ENCODE data around the gene ARAP3. TPM values are rescaled to one million over a fixed set of nuclear protein-coding genes. Genes with fewer than 3 reads are reported as not detected.

The ARAP3 gene
- total and polyA plus RNA-seq, 9 of the 15 experiments (the other 6 are each of a cell fraction or from before 2014, with no cell fraction given) = 0.83 to 25.7 (median 6.4) TPM

DNA sequence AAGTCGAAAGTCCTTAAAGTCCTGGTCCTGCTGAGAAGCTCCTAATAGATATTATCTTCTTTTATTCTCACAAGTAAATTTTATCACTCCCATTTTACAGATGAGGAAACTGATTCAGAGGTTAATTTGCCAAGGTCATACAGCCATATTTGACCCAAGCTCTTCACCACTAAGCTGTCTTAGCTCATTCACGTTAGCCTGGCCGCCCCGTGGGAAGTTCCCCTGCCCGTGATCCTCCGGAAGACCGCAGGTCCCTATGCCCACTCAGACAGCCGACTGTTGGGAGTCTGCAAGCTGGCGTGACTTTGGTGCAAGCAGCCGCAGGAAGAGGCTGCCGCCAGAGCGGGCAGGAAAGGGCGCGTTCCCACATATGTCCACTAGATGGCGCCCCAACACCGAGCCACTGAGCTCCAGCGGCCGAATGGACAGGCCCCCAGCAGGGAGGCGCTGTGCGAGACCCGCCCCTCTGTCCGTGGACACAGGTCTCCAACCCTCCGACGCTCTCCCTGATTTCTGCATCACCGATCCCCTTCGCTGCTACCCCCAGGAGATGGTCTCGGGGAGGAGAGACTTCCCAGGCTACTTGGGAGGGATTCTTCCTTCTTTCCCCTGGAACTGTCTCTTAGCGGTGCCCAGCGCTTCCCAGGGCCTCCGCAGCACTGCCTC, 10.0 kb upstream of the ARAP3 start (continued):
- peak; percentile 49; the same call in 1 of the 2 replicates for TF ChIP-seq POLR2G (IDR thresholded peaks at IDR 0.05; ENCODE audit: low read depth, low read length)
- TF ChIP-seq ETS2 (tag; IDR thresholded peaks at IDR 0.05; ENCODE audit: borderline replicate concordance, poor library complexity, severe bottlenecking) = no peak
- TF ChIP-seq ZSCAN32 (CRISPR knock-in tag; IDR thresholded peaks at IDR 0.05) = no peak
- TF ChIP-seq ZNF75A (CRISPR knock-in tag; IDR thresholded peaks at IDR 0.05) = no peak
- no peak for TF ChIP-seq CHD1 (IDR thresholded peaks at IDR 0.05; ENCODE audit: low read length)
- no peak for TF ChIP-seq ZNF212 (CRISPR knock-in tag; IDR thresholded peaks at IDR 0.05)
- no peak for TF ChIP-seq ZNF347 (CRISPR knock-in tag; IDR thresholded peaks at IDR 0.05; ENCODE audit: low read depth)
- TF ChIP-seq CC2D1A (IDR thresholded peaks at IDR 0.05) = peak; percentile 70; the same call in 1 of the 2 replicates
- 0 out of 2 replicates have a peak, but pooled peaks have one; percentile 33 for TF ChIP-seq ZFPM2 (CRISPR knock-in tag; IDR thresholded peaks at IDR 0.05)
- no peak for TF ChIP-seq ELF4 (CRISPR knock-in tag; IDR thresholded peaks at IDR 0.05)
- peak in 1 of 2 experiments; percentile 26; a peak in 1 of 4 replicates for TF ChIP-seq ARNT (IDR thresholded peaks at IDR 0.05)
- TF ChIP-seq SMC3 (conservative IDR thresholded peaks at IDR 0.05; ENCODE audit: insufficient read depth, low read depth, low read length) = peak; percentile 83
- no peak for TF ChIP-seq CBFB (CRISPR knock-in tag; IDR thresholded peaks at IDR 0.05)
- no peak for TF ChIP-seq WHSC1 (IDR thresholded peaks at IDR 0.05; ENCODE audit: low read length)
- no peak for TF ChIP-seq ZNF3 (CRISPR knock-in tag; IDR thresholded peaks at IDR 0.05)
- no peak for TF ChIP-seq HCFC1 (IDR thresholded peaks at IDR 0.05; ENCODE audit: low read depth, low read length)
- TF ChIP-seq CTBP1 (IDR thresholded peaks at IDR 0.05; ENCODE audit: borderline replicate concordance) = peak; percentile 30; the same call in 1 of the 2 replicates
- TF ChIP-seq SP1 (CRISPR knock-in tag; IDR thresholded peaks at IDR 0.05) = peak; percentile 57
- TF ChIP-seq PHF8 (IDR thresholded peaks at IDR 0.05; ENCODE audit: borderline replicate concordance, low read length) = 0 out of 2 replicates have a peak, but pooled peaks have one; percentile 3
- no peak for TF ChIP-seq CBX2 (IDR thresholded peaks at IDR 0.05; ENCODE audit: insufficient read depth, low read length, poor library complexity, severe bottlenecking)
- no peak for TF ChIP-seq ZNF143 (CRISPR knock-in tag; IDR thresholded peaks at IDR 0.05)
- TF ChIP-seq, protein P1, sequence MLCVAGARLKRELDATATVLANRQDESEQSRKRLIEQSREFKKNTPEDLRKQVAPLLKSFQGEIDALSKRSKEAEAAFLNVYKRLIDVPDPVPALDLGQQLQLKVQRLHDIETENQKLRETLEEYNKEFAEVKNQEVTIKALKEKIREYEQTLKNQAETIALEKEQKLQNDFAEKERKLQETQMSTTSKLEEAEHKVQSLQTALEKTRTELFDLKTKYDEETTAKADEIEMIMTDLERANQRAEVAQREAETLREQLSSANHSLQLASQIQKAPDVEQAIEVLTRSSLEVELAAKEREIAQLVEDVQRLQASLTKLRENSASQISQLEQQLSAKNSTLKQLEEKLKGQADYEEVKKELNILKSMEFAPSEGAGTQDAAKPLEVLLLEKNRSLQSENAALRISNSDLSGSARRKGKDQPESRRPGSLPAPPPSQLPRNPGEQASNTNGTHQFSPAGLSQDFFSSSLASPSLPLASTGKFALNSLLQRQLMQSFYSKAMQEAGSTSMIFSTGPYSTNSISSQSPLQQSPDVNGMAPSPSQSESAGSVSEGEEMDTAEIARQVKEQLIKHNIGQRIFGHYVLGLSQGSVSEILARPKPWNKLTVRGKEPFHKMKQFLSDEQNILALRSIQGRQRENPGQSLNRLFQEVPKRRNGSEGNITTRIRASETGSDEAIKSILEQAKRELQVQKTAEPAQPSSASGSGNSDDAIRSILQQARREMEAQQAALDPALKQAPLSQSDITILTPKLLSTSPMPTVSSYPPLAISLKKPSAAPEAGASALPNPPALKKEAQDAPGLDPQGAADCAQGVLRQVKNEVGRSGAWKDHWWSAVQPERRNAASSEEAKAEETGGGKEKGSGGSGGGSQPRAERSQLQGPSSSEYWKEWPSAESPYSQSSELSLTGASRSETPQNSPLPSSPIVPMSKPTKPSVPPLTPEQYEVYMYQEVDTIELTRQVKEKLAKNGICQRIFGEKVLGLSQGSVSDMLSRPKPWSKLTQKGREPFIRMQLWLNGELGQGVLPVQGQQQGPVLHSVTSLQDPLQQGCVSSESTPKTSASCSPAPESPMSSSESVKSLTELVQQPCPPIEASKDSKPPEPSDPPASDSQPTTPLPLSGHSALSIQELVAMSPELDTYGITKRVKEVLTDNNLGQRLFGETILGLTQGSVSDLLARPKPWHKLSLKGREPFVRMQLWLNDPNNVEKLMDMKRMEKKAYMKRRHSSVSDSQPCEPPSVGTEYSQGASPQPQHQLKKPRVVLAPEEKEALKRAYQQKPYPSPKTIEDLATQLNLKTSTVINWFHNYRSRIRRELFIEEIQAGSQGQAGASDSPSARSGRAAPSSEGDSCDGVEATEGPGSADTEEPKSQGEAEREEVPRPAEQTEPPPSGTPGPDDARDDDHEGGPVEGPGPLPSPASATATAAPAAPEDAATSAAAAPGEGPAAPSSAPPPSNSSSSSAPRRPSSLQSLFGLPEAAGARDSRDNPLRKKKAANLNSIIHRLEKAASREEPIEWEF (CRISPR knock-in tag; IDR thresholded peaks at IDR 0.05) = no peak
- 0 out of 2 replicates have a peak, but pooled peaks have one; percentile 19 for TF ChIP-seq PTBP1 (IDR thresholded peaks at IDR 0.05; ENCODE audit: low read depth, low read length)
- no peak for TF ChIP-seq KDM2B (CRISPR knock-in tag; IDR thresholded peaks at IDR 0.05)
- no peak for TF ChIP-seq SIX5 (IDR thresholded peaks at IDR 0.05; ENCODE audit: borderline replicate concordance in 1 of 2, insufficient read depth in 1 of 2, low read depth in 1 of 2, low read length in 2 of 2)
- TF ChIP-seq GABPB2 (CRISPR knock-in tag; conservative IDR thresholded peaks at IDR 0.05) = no peak

Measured in K562 (cell line).